T-helper 17 cell (primary cell): ENCODE results near the gene IL4R. TPM values are rescaled to one million over a fixed set of nuclear protein-coding genes. Genes with fewer than 3 reads are reported as not detected.
"Not testable (repeated sequence)": the region's sequence is repeated elsewhere in the genome, so short reads cannot be mapped to it uniquely, and the experiment has no call there.

Source experiments
- ATAC-seq: fragments of 150-1000 bp; cut with Tn5 transposase; 2 replicates; pipeline ENCODE4 v1.10.0; 2021; ENCODE audit warnings: mild to moderate bottlenecking, moderate library complexity
- DNase-seq, 3 donors: peaks; one replicate each; pipeline versions ENCODE4 v3.0.0 to v3.0.0-alpha.2; 2020 to 2021
- H3K9me3 ChIP-seq: one replicate; pipeline ENCODE4 v1.7.0; 2013; ENCODE audit warnings: low read length, mild to moderate bottlenecking; ENCODE audit not compliant: control insufficient read depth, poor library complexity, severe bottlenecking
- H3K27ac Mint-ChIP-seq: one replicate; pipeline ENCODE4 v1.8.0; 2022; ENCODE audit warnings: mild to moderate bottlenecking, moderate library complexity, mixed read lengths
- H3K27me3 Mint-ChIP-seq: one replicate; pipeline ENCODE4 v1.8.0; 2022; ENCODE audit warnings: mixed read lengths
- H3K36me3 Mint-ChIP-seq: one replicate; pipeline ENCODE4 v1.8.0; 2022; ENCODE audit warnings: low read depth, mixed read lengths
- H3K4me1 Mint-ChIP-seq: one replicate; pipeline ENCODE4 v1.8.0; 2022; ENCODE audit warnings: mild to moderate bottlenecking, mixed read lengths
- H3K4me3 Mint-ChIP-seq: one replicate; pipeline ENCODE4 v1.8.0; 2022; ENCODE audit warnings: mild to moderate bottlenecking, moderate library complexity, mixed read lengths
- total RNA-seq, 4 donors: library from RNA in 2 of 4; stranded (reverse) in 2 of 4; gene quantifications; one replicate each; pipeline ENCODE4 v1.2.3 and lab custom pipeline; 2022 to 2026

The IL4R gene
- total RNA-seq, 2 donors from 2014 or later: 156 to 173 TPM

DNA sequence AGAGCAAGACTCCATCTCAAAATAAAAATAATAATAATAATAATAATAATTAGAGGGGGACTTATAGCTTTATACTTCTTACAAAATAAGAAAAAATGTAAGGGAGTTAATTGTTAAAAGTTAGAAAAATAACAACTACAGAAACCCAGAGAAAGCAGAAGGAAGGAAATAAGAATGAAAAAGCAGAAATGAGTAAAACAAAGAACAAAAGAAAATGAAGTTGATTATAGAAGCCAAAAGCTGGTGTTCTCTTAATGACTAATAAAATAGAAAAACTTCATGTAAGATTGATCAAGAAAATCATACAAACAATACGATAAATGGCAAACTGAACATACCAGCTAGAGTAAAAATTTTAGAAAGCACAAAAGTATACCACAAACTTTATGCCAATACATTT is 38.4 kb upstream of the IL4R start:
- Mint-ChIP-seq H3K4me3 (no peak overlapping the region), H3K36me3 (no peaks in the 10 kb centered on the region), H3K4me1 (peaks cover 20% of the 10 kb centered on the region), H3K27ac (no peak overlapping the region), H3K27me3 (no peaks in the 10 kb centered on the region)
- DNase-seq (no peak), ATAC-seq (no peak)
- H3K9me3 ChIP-seq: no peaks in the 10 kb centered on the region

DNA sequence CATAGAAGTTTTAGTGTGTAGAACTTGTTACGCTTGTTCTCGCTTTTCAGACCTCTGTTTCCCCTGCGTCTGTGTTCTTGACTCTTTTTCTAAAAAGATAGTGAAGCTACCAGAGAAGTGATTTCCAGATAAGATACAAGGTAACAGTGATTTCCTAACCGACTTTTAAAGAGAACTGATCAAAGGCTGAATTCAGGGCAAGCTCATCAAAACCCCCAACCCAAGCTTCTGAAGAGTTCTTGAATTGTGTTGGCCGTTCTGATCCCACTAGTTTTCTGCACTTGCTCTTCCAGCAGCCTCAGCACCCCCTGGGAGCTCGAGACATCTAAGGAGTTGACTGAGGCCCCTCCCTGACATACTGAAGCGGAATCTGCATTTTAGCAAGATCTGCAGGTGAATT is 32.5 kb upstream of the IL4R start:
- H3K9me3 ChIP-seq: no peaks in the 10 kb centered on the region
- Mint-ChIP-seq H3K27ac (peak overlapping the region; percentile 14), H3K4me3 (peak overlapping the region; percentile 67), H3K36me3 (no peaks in the 10 kb centered on the region), H3K4me1 (peaks cover 23% of the 10 kb centered on the region), H3K27me3 (no peaks in the 10 kb centered on the region)
- ATAC-seq (peak; percentile 45), DNase-seq (no peak)

GRCh38 chr16:27284865-27285675 is 28.7 kb upstream of the IL4R start:
- DNase-seq: no peak
- peak overlapping the region; percentile 51 for H3K27ac Mint-ChIP-seq
- no peak overlapping the region for H3K4me3 Mint-ChIP-seq
- peak; percentile 35 for ATAC-seq
- H3K27me3 Mint-ChIP-seq: no peaks in the 10 kb centered on the region
- H3K36me3 Mint-ChIP-seq: no peaks in the 10 kb centered on the region
- peaks cover 37% of the 10 kb centered on the region for H3K4me1 Mint-ChIP-seq
- H3K9me3 ChIP-seq: no peaks in the 10 kb centered on the region

GRCh38 chr16:27285676-27286196 is 28.0 kb upstream of the IL4R start:
- no peak for DNase-seq
- no peak overlapping the region for H3K4me3 Mint-ChIP-seq

GRCh38 chr16:27286451-27286850 is 27.3 kb upstream of the IL4R start:
- no peak overlapping the region for H3K4me3 Mint-ChIP-seq
- H3K36me3 Mint-ChIP-seq: no peaks in the 10 kb centered on the region
- H3K9me3 ChIP-seq: no peaks in the 10 kb centered on the region
- ATAC-seq (no peak), DNase-seq (no peak)
- H3K4me1 Mint-ChIP-seq: peaks cover 34% of the 10 kb centered on the region
- no peaks in the 10 kb centered on the region for H3K27me3 Mint-ChIP-seq
- no peak overlapping the region for H3K27ac Mint-ChIP-seq

More at GRCh38 chr16:27285676-27286196, 28.0 kb upstream of the IL4R start:
- Mint-ChIP-seq H3K36me3 (no peaks in the 10 kb centered on the region), H3K4me1 (peaks cover 39% of the 10 kb centered on the region), H3K27ac (peak overlapping the region; percentile 51), H3K27me3 (no peaks in the 10 kb centered on the region)
- H3K9me3 ChIP-seq: no peaks in the 10 kb centered on the region
- no peak for ATAC-seq

- Mint-ChIP-seq H3K27me3 (no peaks in the 10 kb centered on the region), H3K36me3 (no peaks in the 10 kb centered on the region), H3K4me3 (no peak overlapping the region), H3K27ac (no peak overlapping the region), H3K4me1 (peaks cover 32% of the 10 kb centered on the region)
- H3K9me3 ChIP-seq: no peaks in the 10 kb centered on the region
- no peak for ATAC-seq
- DNase-seq: no peak
Observed at GRCh38 chr16:27287051-27287811, 26.5 kb upstream of the IL4R start.

- Mint-ChIP-seq H3K27me3 (no peaks in the 10 kb centered on the region), H3K4me1 (peaks cover 30% of the 10 kb centered on the region), H3K36me3 (no peaks in the 10 kb centered on the region), H3K4me3 (peak overlapping the region; percentile 12), H3K27ac (no peak overlapping the region)
- no peaks in the 10 kb centered on the region for H3K9me3 ChIP-seq
- DNase-seq (no peak), ATAC-seq (no peak)
Observed at GRCh38 chr16:27287887-27288286, 25.9 kb upstream of the IL4R start.

GRCh38 chr16:27288313-27288712 is 25.5 kb upstream of the IL4R start:
- H3K4me1 Mint-ChIP-seq: peaks cover 30% of the 10 kb centered on the region
- not testable (repeated sequence) for H3K27ac Mint-ChIP-seq, H3K27me3 Mint-ChIP-seq, H3K36me3 Mint-ChIP-seq, H3K4me3 Mint-ChIP-seq, DNase-seq, H3K9me3 ChIP-seq, ATAC-seq

DNA sequence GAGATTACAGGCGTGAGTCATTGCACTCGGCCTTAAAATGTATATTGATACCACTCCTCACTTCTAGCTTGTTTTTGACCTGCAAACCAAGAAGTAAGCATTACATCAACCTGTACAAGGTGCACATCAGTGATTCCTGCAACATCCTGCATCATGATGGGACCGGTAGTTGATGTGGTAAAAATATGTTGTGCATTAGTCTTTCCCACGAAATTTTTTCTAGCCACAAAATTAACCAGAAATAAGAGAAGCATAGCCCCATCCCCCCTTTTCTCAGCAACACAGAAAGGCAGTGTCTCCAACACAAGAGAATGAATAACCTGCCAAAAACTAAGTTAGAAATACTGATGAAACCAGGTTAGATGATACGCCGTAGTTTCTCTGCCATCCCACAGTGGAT is 24.1 kb upstream of the IL4R start:
- ATAC-seq (peak; percentile 32), DNase-seq (no peak)
- H3K27me3 Mint-ChIP-seq: no peaks in the 10 kb centered on the region
- no peaks in the 10 kb centered on the region for H3K36me3 Mint-ChIP-seq
- H3K27ac Mint-ChIP-seq: no peak overlapping the region
- H3K9me3 ChIP-seq: no peaks in the 10 kb centered on the region
- peak overlapping the region; percentile 5 for H3K4me3 Mint-ChIP-seq
- peaks cover 24% of the 10 kb centered on the region for H3K4me1 Mint-ChIP-seq

DNA sequence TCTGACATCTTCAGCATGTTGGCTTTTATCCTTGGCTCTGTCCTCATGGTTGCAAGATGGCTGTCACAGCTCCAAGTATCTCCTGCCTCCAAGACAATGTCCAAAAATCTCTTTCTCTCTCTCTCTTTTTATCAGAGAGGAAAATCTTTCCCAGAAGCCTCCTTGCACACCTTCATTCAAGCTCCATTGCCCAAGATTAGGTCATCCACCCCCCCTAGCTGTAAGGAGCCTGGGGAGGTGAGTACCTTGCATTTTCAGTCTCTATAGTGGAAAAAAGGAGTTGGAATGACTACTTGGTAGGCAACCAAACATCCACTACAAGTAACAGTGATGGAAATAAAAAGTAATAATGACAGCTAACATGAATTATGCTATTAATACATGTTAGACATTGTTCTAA is 23.2 kb upstream of the IL4R start:
- Mint-ChIP-seq H3K4me1 (peaks cover 20% of the 10 kb centered on the region), H3K27ac (no peak overlapping the region), H3K36me3 (no peaks in the 10 kb centered on the region), H3K4me3 (no peak overlapping the region), H3K27me3 (no peaks in the 10 kb centered on the region)
- no peak for DNase-seq
- no peak for ATAC-seq
- no peaks in the 10 kb centered on the region for H3K9me3 ChIP-seq

GRCh38 chr16:27291106-27291505 is 22.7 kb upstream of the IL4R start:
- Mint-ChIP-seq H3K27me3 (no peaks in the 10 kb centered on the region), H3K4me1 (peaks cover 17% of the 10 kb centered on the region), H3K4me3 (no peak overlapping the region), H3K27ac (no peak overlapping the region), H3K36me3 (no peaks in the 10 kb centered on the region)
- no peaks in the 10 kb centered on the region for H3K9me3 ChIP-seq
- no peak for DNase-seq
- no peak for ATAC-seq

GRCh38 chr16:27291722-27292240 is 22.0 kb upstream of the IL4R start:
- Mint-ChIP-seq H3K4me3 (no peak overlapping the region), H3K4me1 (peaks cover 13% of the 10 kb centered on the region)

DNA sequence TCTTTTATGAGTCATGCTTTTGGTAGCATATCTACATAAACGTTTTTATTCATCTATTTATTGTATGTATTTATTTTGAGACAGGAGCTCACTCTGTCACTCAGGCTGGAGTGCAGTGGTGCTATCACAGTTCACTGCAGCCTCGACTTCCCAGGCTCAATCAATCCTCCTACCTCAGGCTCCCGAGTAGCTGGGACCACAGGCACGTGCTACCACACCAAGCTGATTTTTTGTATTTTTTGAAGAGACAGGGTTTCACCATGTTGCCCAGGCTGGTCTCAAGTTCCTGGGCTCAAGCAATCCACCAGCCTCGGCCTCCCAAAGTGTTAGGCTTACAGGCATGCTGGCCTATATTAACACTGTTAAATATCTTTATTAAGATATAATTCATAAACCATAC is 20.4 kb upstream of the IL4R start:
- peaks cover 13% of the 10 kb centered on the region for H3K4me1 Mint-ChIP-seq
- no peak for DNase-seq
- ATAC-seq: no peak
- peak overlapping the region; percentile 60 for H3K27ac Mint-ChIP-seq
- no peaks in the 10 kb centered on the region for H3K36me3 Mint-ChIP-seq
- H3K9me3 ChIP-seq: no peaks in the 10 kb centered on the region
- no peak overlapping the region for H3K4me3 Mint-ChIP-seq
- no peaks in the 10 kb centered on the region for H3K27me3 Mint-ChIP-seq

More at GRCh38 chr16:27291722-27292240, 22.0 kb upstream of the IL4R start:
- Mint-ChIP-seq H3K36me3 (no peaks in the 10 kb centered on the region), H3K27ac (no peak overlapping the region), H3K27me3 (no peaks in the 10 kb centered on the region)
- no peaks in the 10 kb centered on the region for H3K9me3 ChIP-seq
- no peak for ATAC-seq
- DNase-seq: no peak
